ELR (cell line): Measurements from ENCODE around the gene PREX1.

Source experiments
- DNase-seq: peaks from one replicate; pipeline ENCODE4 v3.0.0-alpha.2; 2015; ENCODE audit warnings: low read depth

The PREX1 gene

DNA sequence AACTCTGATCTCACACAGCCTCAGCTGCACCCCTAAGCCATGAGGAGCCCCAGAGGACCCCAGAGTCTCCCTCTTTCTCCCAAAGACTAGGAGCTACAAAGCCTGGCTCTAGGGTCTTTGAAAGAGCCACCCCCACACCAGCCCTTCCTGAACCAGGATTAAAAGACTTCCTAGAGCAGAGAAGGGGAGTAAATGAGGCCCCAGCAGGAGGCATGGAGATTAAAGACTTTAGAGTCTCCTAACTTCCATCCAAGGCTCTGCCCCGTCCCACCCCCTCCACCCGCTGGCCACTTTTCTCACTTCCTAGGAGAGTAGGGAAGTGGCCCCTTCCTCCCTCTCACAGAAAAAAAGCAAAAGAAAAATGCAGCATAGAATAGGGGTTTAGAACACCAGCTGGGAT, 1.7 kb downstream of the PREX1 start:
- DNase-seq, result peak; percentile 36

DNA sequence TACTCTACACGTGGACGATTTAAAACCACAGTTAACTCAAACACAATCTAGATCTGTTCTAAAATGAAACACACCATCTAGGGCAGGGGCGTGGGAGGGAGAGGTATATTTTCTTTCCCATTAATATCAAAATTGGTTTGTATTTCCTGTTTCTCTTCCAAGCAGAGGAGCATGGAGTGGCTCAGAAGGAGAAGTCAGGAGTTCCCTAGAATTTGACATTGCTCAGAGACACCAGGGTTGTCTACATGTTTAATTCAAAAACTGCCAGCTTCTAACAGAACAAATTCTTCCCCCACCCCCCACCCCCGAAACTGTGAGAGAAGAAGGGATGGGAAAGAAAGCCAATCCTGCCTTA, 2.3 kb downstream of the PREX1 start:
- peak; percentile 23 for DNase-seq

DNA sequence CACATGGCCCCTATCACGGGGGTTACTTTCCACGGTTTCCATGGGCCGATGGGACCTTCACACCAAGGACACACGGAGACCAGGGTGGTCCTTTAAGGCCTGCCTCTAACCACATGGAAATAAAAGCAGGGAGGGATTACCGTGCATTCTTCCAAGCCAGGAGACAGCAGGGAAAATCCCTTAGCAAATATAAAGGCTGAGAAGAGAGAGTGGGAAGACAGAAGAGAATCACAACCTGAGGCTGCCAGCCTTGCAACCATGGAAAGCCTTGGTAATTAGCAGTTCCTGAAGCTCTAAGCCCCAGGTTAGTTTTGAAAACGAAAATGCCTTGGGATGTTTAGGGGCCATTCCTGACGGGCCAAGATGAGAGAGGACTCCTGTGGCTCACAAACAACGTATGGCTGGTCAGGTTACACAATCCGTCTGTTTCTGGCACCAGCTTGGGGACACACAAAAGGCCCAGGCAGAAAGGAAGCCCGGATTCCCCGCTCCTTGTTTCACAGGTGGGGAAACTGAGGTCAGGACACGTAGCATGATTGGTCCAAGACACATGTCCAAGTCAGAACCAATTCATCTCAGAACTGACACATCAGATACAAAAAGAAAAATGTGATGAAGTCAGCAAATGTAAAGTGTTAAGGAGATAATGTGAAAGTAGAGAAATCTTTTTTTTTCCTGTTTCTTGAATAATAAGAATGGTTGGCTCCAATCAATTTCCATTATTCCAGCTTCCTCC, 2.8 kb downstream of the PREX1 start:
- peak; percentile 48 for DNase-seq

DNA sequence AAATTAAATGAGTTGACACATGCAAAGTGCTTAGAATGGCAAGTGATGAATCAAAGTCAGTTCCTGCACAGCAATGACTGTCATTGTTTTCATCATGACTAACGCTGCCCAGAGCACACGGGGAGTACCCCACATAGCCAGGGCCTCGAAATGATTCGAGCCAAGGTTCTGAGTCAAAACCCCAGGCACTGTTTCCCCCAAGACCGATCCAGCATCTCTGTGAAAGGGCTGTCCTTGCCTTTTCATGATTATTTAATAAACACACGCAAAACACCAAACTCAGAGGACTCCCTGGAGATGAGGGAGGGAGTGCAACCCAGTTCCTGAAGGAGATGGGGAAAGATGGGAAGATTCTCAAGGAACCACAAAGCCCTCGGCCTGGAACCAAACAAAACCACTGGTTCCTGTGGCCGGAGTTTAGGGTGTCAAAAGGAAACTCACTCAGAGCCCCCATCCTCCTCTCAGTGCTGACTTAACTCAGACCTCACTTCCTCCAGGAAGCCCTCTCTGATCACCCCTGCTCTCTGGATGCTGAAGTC, 3.8 kb downstream of the PREX1 start:
- DNase-seq, result peak; percentile 99

DNA sequence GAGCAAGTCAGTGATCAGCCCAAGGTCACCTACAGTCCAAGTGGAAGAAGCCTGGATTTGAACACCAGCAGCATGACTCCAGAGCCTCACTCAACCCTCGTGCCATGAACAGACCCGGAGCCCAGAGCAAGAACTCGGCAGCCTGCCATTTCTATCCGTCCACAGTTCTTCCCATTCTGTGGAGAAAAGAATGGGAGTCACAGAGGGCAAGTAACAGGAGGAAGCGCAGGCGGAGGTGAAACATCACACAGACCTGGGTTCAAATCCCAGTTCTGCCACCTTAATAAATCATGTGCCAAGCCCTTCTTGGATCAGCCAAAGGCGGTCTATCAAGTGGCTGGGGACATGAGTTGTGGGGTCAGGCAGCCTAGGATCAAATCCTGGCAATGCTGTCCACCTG, 4.3 kb downstream of the PREX1 start:
- DNase-seq, result no peak

DNA sequence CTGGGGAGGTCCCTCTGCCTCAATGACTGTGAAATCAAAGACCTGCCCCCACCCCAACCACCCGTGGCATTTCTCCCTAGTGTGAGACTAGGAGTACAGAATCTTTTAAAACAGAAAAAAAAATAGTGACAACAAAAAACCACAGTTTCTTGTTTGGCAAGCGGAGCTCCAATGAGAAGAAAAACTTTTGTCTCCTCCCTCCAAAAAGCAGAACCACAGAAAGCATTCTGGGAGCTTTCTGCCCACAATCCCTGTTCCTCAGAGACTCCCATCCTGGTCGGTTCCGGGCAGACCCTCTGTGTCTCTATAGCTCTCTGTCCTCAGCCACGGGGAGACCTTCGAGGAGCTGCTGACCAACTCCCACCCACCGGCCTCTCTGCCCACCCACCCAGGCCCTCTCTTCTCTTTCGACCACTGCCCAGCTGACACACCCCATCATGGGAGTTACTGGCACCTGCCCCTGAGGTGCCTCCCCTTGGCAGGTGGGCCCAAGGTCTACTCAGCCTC, 4.9 kb downstream of the PREX1 start:
- DNase-seq, result no peak

DNA sequence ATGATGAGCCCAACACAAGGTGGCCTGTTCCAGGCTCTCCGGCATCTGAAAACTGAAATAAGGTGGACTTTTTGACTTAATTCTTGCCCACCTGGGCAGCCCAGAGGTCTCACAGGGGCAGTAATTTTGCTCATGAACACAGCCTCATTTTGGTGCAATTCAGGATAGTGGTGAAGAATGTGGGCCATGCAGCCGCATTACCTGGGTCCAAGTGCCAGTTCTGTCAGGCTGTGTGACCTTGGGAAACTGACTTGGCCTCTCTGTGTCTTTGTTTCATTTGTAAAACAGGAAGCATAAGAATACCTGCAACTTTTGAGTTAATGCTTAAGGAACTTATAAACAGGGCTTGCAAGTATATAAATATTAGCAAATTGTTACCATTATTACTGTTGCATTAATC, 5.6 kb downstream of the PREX1 start:
- DNase-seq, result no peak

DNA sequence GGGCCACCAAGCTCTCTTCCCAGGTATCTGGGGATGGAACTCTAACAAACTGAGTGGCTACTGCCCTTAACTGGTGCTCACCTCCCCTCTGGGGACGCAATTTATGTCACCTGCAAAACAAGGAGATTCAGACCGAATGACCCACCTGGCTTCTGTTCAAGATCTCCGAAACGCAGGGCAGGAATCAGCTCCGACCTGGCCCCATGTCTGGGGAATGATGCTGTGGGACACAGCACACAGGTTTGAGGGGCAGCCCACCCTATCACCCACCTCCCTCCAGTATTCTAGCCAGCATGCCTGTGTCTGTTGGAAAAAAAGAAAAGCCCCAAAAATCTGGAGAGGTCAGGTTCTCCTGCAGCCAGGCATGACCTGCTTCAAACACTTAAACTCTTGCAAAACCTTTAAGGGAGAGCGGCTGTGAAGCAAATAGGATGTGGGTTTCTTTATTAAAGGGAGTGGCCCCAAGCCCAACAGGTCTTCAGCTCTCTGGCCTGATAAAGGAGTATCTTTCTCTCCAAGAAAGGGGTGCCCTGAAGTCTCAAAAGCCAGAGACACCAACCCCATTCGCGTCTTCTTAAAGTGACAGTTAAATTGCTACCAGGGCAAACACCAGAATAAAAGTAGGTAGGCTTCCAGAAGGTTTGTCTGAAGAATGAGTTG, 6.4 kb downstream of the PREX1 start:
- no peak for DNase-seq

DNA sequence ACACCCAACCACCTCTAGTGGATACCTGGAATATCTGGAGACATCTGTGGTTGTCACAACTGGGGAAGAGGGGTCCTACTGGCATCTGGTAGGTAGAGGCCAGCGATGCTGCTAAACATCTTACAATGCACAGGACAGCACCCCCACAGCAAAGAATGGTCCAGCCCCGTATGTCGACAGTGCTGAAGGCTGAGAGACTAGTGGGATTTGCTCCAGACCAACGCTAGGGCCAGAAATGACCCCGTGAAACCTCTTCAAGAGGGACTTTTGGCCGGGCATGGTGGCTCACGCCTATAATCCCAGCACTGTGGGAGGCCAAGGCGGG, 7.2 kb downstream of the PREX1 start:
- no peak for DNase-seq

DNA sequence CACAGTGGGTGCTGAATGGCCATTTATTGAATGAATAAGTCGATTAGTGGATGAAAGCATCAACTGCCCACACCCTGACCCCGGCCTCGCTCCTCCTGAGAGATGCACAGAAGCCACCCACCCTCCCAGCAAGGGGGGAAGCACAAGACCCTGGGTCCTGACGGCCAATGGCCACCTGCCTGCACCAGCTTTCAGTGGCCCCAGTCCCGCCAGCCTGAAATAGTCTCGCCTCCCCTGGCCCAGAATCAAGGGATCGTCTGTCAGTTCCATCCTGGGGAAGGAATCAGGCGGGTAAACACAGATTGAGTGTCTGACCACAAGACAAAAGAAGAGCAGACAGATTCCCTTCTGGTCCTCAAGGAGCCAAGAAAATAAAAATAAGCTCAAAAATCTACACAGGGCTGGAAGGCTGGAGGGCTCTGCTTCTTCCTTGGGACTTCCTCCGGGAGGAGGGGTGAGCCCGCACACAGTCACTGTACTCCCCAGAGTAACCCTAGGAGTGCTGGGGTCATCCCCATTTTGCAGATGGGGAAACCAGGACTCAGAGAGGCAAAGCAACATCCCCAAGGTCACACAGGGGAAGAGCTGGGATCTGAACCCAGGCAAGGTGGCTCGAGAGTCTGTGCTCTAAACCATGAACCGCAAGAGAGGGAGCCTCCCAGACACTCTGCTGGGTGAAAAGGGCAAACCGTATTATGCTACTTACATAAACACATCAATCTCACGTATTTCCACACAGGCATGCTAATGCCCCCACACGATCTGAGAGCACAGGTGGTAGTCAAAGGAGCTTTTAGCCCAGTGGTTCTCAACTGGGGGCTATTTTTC, 7.8 kb downstream of the PREX1 start:
- no peak for DNase-seq

DNA sequence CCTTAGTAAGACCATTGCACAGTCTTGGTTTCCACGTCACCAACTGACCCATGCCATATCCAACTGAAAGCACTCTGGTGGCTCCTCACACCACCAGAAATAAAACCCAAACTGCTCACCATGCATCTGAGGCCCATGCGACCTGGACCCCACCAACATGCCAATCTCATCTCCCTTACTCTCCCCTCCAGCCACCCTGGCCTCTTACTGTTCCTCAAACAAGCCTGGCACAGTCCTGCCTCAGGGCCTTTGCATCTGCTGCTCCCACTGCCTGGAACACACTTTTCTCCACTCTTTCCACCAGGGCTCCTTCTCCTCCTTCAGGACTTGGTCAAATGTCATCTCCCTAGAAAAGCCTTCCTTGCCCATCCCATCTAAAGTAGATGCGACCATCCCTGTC, 8.7 kb downstream of the PREX1 start:
- DNase-seq, result no peak

DNA sequence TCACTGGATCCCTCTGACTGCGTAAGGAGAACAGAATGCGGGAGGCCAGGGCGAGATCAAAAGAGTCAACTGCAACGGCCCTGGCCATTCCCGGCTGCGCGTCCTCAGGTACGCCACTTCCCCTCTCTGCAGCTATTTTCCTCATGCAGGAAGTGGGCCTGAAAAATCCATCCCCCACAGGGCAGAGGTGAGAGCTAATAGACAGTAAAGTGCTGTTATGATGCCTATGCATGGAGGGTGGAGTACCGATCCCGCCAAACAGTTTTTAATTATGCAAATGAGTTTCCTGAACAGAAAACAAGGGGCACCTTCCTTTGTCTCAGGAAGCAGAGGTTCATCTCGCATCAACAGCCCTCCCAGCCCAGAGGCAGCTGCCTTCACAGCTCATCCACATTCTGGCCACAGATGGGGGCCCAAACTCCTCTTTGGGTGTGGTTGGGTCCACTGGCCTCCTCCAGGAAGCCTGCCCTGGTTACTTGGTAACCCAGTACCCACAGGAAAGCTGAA, 9.3 kb downstream of the PREX1 start:
- DNase-seq, result no peak

DNA sequence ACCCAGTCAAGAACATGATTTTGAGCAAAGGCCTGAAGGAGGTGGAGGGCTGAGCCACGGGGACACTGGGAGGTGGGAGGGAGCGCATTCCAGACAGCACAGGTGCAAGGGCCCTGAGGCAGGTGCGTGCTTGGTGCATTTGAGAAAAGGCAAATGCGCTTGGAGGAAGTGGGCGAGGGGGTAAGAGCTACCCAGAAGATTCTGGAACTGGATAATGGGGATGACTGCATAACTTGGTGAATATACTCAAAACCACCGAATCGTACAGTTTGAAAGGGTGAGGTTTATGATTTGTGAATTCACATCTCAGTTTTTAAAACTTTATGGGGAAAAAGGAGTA, 9.8 kb downstream of the PREX1 start:
- no peak for DNase-seq

DNA sequence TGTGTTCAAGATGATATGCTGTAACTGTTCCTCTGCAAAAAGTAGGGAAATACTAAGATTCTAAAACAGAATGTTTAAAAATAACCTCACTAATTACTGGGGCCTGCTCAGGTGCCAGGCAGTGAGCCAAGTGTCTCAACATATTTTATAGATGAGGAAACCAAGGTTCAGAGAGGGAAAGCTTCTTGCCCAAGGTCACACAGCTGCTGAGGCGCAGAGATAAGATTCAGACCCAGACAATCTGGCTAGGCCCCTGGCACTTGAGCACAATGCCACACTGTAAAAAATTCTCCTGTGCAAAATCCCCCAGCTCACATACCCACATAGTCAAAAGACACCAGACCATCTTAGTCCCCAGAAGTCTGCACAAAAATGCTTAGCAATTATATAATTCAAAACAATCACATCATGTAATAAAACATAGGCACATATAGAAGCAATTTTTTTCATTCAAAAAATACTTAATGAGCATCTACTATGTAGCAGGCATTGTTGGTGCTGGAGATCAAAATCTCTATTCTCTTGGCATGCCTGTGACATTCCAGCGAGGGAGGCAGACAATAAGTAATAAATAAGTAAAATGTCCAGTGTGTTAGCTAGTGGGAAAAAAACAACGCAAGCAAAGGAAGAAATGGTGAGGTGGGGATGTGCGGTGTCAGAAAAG, 10.3 kb downstream of the PREX1 start:
- DNase-seq, result no peak

DNA sequence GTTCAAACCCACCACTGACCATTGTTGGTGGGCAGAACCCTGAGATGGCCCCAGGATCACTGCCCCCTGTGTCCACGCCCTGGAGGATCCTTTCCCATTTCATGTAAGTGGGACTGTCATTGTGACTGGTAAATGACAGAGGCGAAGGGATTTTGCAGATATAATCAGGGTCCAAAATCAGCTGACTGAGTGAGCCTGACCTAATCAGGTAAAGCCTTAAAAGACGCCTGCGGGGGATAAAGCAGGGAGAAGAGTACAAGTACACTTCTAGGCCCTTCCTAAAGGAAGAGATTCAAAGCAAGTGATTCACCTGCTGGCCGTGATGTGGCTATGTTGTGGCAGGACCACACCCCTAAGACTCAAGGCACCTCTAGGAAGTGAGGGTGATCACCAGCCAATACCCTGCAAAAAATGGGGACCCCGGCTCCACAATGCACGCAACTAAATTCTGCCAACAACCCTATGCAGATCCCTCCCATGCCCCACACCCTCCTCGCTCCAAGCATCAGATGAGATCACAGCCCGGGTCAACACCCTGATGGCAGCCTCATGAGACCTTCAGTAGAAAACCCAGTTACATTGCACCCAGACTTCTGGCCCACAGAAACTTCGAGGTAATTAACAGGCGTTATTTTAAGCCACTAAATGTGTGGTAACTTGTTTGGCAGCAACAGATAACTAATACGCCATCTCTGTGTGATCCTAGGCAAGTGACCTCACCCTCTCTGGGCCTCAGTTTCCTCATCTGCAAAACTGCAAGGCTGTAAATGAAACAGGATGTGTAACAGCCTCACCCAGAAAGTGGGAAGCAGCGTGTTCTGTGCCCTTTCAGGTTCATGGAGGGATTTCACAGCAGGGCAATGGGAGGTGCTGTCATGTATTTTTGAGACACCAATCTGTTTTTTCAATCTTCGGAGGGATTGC, 11.3 kb downstream of the PREX1 start:
- DNase-seq, result no peak

DNA sequence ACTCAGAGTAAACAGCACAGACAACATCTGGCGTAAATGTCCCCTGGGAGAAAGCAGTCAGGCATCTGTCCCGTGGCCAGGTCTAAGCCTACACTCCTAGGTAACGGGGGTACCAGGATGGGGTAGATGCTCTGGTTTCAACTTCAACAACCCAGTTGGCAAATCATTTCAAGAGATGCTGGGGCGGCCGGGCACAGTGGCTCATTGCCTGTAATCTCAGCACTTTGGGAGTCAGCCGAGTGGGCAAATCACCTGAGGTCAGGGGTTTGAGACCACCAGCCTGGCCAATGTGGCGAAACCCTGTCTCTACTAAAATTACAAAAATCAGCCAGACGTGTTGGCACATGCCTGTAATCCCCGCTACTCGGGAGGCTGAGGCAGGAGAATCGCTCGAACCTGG, 12.3 kb downstream of the PREX1 start:
- no peak for DNase-seq

DNA sequence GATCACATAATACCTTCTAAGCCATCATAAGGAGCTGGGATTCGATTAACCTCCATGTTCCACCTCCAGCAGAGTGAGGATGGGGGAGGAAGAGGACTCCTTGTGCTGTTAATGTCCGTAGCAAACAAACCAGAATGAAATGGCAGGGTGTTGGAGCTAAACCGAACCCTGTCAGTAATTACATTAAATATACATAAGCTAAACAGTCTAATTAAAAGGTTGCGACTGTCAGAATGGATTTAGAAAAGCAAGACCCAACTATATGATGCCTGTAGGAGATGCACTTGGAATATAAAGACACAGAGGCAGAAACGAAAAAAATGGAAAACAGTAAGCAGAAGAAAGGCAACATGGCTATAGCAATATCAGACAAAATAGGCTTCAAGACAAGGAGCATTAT, 13.2 kb downstream of the PREX1 start:
- DNase-seq, result no peak

DNA sequence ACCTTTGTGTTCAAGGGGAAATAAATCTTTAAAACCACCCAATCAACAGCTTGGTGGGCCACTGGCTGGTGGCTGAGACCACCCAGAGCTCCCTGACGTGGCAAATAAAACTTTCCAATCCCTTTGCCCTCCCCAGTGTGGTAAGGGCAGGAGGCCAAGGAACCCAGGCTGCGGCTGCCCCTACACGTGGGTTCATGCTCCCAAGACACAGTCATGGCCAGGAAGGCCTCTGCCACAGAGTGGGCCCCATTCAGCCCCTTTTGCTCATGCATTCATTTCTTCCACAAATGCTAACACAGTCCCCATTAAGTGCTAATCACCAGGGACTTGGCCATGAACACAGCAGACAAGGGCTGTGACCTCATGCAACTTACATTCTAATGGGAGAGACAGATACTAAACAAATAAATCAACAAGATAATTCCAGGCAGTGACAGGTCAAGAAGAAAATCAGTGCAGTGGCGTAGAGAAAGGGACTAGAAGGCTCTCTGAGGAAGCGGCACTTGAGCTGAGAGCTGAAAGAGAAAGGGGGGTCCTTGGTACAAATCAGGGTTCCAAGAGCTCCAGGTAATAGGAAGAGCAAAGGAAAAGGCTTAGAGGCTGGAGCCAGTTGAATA, 13.8 kb downstream of the PREX1 start:
- no peak for DNase-seq

DNA sequence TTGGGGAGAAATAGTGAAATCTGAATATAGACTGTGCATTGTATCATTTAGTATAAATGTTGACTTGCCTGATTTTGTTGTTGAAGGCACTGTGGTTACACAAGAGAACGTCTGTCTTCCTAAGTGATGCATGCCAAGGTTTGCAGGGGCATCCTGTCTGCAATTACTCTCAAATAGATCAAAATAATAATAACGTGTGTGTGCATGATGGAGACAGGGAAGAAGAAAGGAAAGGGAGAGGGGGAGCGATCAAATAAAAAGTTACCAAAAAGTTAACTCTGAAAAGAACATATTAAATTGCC, 14.4 kb downstream of the PREX1 start:
- DNase-seq, result no peak

DNA sequence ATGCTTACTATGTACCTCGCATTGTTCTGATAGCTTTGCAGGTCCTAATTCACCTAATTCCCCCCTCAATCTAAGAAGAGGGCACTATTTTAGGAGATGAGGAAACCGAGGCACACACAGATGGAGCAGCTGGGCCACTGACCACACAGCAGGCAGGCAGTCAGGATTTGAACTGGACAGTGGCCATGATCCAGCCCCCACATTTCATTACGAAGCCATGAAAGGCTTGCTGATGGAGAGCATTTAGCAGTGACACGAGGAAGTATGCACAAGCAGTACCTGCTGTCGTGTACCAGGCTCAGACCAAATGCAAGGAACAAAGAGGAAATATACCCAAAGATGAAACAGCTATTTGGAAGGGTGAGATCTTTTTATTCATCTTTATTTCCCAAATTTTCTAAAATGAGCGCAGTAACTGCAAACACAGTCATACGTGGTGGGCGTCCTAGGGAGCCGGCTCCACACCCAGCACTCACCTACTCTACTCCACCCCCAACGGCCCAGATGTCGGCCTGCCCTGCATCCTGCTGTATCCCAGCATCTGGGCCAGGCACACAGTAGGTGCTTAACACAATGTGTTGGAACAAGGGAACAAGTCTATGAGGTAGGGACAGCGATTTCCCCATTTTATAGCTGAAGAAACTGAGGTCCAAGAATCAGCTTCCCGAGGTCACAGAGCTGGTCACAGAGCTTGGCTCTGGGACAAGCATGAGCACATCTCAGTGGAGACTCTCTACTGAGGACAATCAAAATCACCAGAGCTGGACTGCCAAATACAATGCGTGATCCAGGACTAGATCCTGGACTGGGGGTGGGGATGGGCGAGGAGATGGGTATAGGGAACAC, 15.0 kb downstream of the PREX1 start:
- no peak for DNase-seq
